B cell (primary cell): Measurements from ENCODE around the gene FAF2. TPM values are rescaled to one million over a fixed set of nuclear protein-coding genes. Genes with fewer than 3 reads are reported as not detected.

Experiments used
- ATAC-seq: fragments of 200-7000 bp; cut with Tn5 transposase; one replicate; pipeline ENCODE4 v1.10.0; 2021; ENCODE audit warnings: low read depth, mild to moderate bottlenecking, moderate number of reproducible peaks, moderate library complexity
- CTCF ChIA-PET: fragments of 350-600 bp; sonication (Branson Sonifier 250); formaldehyde crosslinking; loops from one replicate; lab custom pipeline; 2021; ENCODE audit warnings: antibody characterized with exemption, inconsistent platforms; lab: Charles Lee
- POLR2A ChIA-PET: fragments of 350-600 bp; sonication (Branson Sonifier 250); formaldehyde crosslinking; loops from one replicate; lab custom pipeline; 2021; ENCODE audit warnings: antibody characterized with exemption; lab: Charles Lee
- DNase-seq: peaks from one replicate; pipeline ENCODE4 v3.0.0; 2013
- H2AFZ ChIP-seq: 2 replicates; pipeline ENCODE4 v1.6.1; 2012; ENCODE audit warnings: mild to moderate bottlenecking, low read depth, low read length; ENCODE audit not compliant: insufficient read depth, poor library complexity, severe bottlenecking
- H3K27ac ChIP-seq, 2 donors: 1 replicate in 1 of 2; 2 replicates in 1 of 2; pipeline ENCODE4 v1.5.1; 2012 to 2013; ENCODE audit warnings: low read length in 2 of 2, mild to moderate bottlenecking in 2 of 2, moderate library complexity in 1 of 2
- H3K27me3 ChIP-seq, 4 experiments: fragments of 200-600 bp in 1 of 4; sonication (generic) in 1 of 4; replicated peaks in 1 of 4; 1 replicate in 2 of 4; 2 replicates in 2 of 4; pipeline versions ENCODE4 v1.6.1 to v1.7.0; 2013 to 2016; ENCODE audit warnings: low read length in 3 of 4, mild to moderate bottlenecking in 2 of 4, mixed read lengths in 1 of 4, moderate library complexity in 1 of 4; ENCODE audit not compliant: insufficient read depth in 4 of 4, control insufficient read depth in 3 of 4; ENCODE audit errors: control extremely low read depth in 1 of 4
- H3K36me3 ChIP-seq, 2 experiments: replicated peaks in 1 of 2; 1 replicate in 1 of 2; 2 replicates in 1 of 2; pipeline versions ENCODE4 v1.6.1 to v1.7.1; 2013; ENCODE audit warnings: low read length in 1 of 2; ENCODE audit not compliant: insufficient read depth in 2 of 2, control insufficient read depth in 1 of 2; ENCODE audit errors: control extremely low read depth in 1 of 2, extremely low read depth in 1 of 2
- H3K4me1 ChIP-seq, 2 donors: fragments of 200-600 bp in 1 of 2; sonication (generic) in 1 of 2; 1 replicate in 1 of 2; 2 replicates in 1 of 2; pipeline versions ENCODE4 v1.5.1 to v1.6.1; 2013 to 2017; ENCODE audit warnings: low read length in 2 of 2; ENCODE audit not compliant: control insufficient read depth in 2 of 2, insufficient read depth in 2 of 2
- H3K4me2 ChIP-seq: replicated peaks from 2 replicates; pipeline ENCODE3; 2012; ENCODE audit warnings: mild to moderate bottlenecking, low read depth, low read length; ENCODE audit not compliant: poor library complexity, severe bottlenecking
- H3K4me3 ChIP-seq, 5 experiments: fragments of 200-600 bp in 1 of 5; sonication (generic) in 1 of 5; 1 replicate in 3 of 5; 2 replicates in 2 of 5; pipeline versions ENCODE4 v1.5.1 to v1.7.0; 2011 to 2016; ENCODE audit warnings: low read length in 4 of 5, mild to moderate bottlenecking in 4 of 5, low read depth in 2 of 5, control low read depth in 1 of 5, moderate library complexity in 1 of 5; ENCODE audit not compliant: insufficient read depth in 1 of 5; ENCODE audit errors: control extremely low read depth in 1 of 5, extremely low read depth in 1 of 5
- H3K79me2 ChIP-seq: fragments of 200-600 bp; sonication (generic); one replicate; pipeline ENCODE4 v1.6.0; 2016; ENCODE audit warnings: low read length; ENCODE audit not compliant: control insufficient read depth, insufficient read depth
- H3K9ac ChIP-seq: fragments of 200-600 bp; sonication (generic); 2 replicates; pipeline ENCODE4 v1.6.1; 2017; ENCODE audit warnings: mild to moderate bottlenecking, low read length, moderate library complexity
- H3K9me3 ChIP-seq, 3 donors: one replicate each; pipeline versions ENCODE4 v1.6.1 to v1.7.1; 2013; ENCODE audit warnings: low read length in 2 of 3; ENCODE audit not compliant: control insufficient read depth in 2 of 3, insufficient read depth in 1 of 3; ENCODE audit errors: control extremely low read depth in 1 of 3
- H4K20me1 ChIP-seq: 2 replicates; pipeline ENCODE4 v1.6.0; 2012; ENCODE audit warnings: mild to moderate bottlenecking, low read length; ENCODE audit not compliant: insufficient read depth, control insufficient read depth, poor library complexity, severe bottlenecking
- H3K27ac Mint-ChIP-seq: one replicate; pipeline ENCODE4 v1.8.0; 2021; ENCODE audit warnings: mixed read lengths
- H3K27me3 Mint-ChIP-seq: one replicate; pipeline ENCODE4 v1.8.0; 2021; ENCODE audit warnings: mixed read lengths
- H3K4me1 Mint-ChIP-seq: one replicate; pipeline ENCODE4 v1.8.0; 2021; ENCODE audit warnings: mixed read lengths
- H3K4me3 Mint-ChIP-seq: one replicate; pipeline ENCODE4 v1.8.0; 2021; ENCODE audit warnings: mixed read lengths
- H3K9me3 Mint-ChIP-seq: one replicate; pipeline ENCODE4 v1.8.0; 2022; ENCODE audit warnings: mixed read lengths; ENCODE audit not compliant: insufficient read depth
- EZH2 ChIP-seq: IDR thresholded peaks from 2 replicates; pipeline ENCODE4 v1.6.1; 2012; ENCODE audit warnings: borderline replicate concordance, low read depth, mild to moderate bottlenecking, moderate library complexity, low read length; ENCODE audit not compliant: insufficient read depth, poor library complexity, severe bottlenecking
- WGBS: methylation state at CpG from one replicate; pipeline ENCODE4 v1.1.5; 2013; ENCODE audit warnings: missing lambda C conversion rate; ENCODE audit not compliant: insufficient coverage; 5-methylcytosine and 5-hydroxymethylcytosine counted together
- intact Hi-C: fragments of 100-400 bp; cut with micrococcal nuclease; formaldehyde crosslinking; loops from one replicate; pipeline ENCODE4 v1.10.0; 2022
- polyA plus RNA-seq: library from polyadenylated mRNA; depleted of rRNA; stranded (reverse); fragments of >200 nt; gene quantifications from 2 replicates; pipeline ENCODE4 v1.2.3, GENCODE V29; 2012
- total RNA-seq, 2 donors: library from RNA; stranded (reverse); fragments of 120-200 nt in 1 of 2; gene quantifications; 1 replicate in 1 of 2; 2 replicates in 1 of 2; pipeline versions ENCODE4 v1.2.3 to v1.2.4, GENCODE V29; 2013 to 2022
- TF ChIP-seq, protein P1 (sequence below): fragments of 200-600 bp; IDR thresholded peaks from one replicate; pipeline ENCODE4 v1.8.0; 2022; ENCODE audit warnings: antibody characterized with exemption, mild to moderate bottlenecking

FAF2 gene
- total and polyA plus RNA-seq, 2 donors (not counting 1 experiment from before 2014, with no cell fraction given): 10.9 to 35.1 TPM

DNA sequence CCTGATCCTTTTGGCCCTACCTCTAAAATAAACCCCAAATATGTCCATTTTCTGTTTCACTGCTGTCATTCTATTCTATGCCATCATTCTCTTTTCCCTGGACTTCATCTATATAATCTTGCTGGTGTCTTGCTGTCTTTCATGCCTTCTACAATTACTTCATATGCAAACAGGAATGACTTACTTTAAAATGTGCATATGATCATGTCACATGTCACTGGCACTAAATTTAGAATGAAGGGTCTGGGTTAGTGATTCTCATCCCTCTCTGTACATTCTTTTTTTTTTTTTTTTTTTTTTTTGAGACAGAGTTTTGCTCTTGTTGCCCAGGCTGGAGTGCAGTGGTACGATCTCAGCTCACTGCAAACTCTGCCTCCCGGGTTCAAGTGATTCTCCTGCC lies 22.9 kb downstream of the FAF2 start:
- WGBS: no CpG with 5 or more reads among the region's 2 CpGs
- peaks cover 52% of the 10 kb centered on the region for H4K20me1 ChIP-seq
- no peak overlapping the region for H3K4me3 Mint-ChIP-seq

DNA sequence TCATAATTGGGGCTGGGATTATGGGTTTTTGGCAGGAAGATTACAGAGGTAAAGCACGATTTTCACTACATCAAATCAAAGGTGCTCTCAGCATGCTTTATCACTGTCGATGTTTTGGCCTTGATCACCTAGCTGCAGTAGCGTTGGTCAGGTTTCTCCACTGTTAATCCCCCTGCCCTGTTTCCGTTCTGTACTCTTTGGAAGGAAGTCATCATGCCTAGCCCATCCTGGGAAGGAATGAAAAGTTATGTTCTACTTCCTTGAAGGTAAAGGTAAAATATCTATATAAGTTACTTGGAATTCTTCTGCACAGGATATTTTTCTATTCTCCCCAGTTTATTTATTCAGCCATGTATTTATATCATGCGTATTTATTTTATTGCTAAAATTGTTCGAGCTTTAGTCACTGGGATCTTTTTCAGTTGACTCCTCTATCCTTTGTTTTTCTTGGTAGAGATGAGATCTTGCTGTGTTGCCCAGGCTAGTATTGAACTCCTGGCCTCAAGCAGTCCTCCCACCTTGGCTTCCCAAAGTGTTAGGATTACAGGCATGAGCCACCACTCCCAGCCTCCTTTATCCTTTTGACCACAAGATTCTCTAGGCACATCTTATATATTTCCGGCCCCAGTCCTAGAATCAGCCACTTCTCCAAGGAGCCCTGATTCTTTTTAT lies 25.3 kb downstream of the FAF2 start:
- 90% methylated on average over 3 of the region's 7 CpGs for WGBS
- no peak for TF ChIP-seq EZH2
- TF ChIP-seq, protein P1, sequence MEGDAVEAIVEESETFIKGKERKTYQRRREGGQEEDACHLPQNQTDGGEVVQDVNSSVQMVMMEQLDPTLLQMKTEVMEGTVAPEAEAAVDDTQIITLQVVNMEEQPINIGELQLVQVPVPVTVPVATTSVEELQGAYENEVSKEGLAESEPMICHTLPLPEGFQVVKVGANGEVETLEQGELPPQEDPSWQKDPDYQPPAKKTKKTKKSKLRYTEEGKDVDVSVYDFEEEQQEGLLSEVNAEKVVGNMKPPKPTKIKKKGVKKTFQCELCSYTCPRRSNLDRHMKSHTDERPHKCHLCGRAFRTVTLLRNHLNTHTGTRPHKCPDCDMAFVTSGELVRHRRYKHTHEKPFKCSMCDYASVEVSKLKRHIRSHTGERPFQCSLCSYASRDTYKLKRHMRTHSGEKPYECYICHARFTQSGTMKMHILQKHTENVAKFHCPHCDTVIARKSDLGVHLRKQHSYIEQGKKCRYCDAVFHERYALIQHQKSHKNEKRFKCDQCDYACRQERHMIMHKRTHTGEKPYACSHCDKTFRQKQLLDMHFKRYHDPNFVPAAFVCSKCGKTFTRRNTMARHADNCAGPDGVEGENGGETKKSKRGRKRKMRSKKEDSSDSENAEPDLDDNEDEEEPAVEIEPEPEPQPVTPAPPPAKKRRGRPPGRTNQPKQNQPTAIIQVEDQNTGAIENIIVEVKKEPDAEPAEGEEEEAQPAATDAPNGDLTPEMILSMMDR: no peak
- Histone ChIP-seq H3K4me1 (no peaks in the 10 kb centered on the region), H2AFZ (no peak overlapping the region), H3K9me3 (peaks cover 0 to 2% (median 0%) of the 10 kb centered on the region in 3 donors), H3K36me3 (peaks cover 0 to 19% of the 10 kb centered on the region in 2 experiments), H3K4me2 (no peak overlapping the region), H3K27me3 (no peaks in the 10 kb centered on the region), H3K9ac (no peak overlapping the region), H3K4me3 (no peak overlapping the region), H4K20me1 (peaks cover 50% of the 10 kb centered on the region), H3K27ac (no peak overlapping the region), H3K79me2 (peaks cover 66% of the 10 kb centered on the region)
- ChIA-PET CTCF (no interaction called here), POLR2A (no interaction called here)
- no peaks in the 10 kb centered on the region for H3K27me3 Mint-ChIP-seq
- H3K4me3 Mint-ChIP-seq: no peak overlapping the region
- H3K4me1 Mint-ChIP-seq: peaks cover 8% of the 10 kb centered on the region
- no peak for DNase-seq
- no peak overlapping the region for H3K27ac Mint-ChIP-seq
- intact Hi-C loops: no loop called here
- ATAC-seq: no peak
- H3K9me3 Mint-ChIP-seq: no peaks in the 10 kb centered on the region

More for the DNA sequence above, 22.9 kb downstream of the FAF2 start:
- no peak for ATAC-seq
- Histone ChIP-seq H3K9ac (no peak overlapping the region), H3K4me2 (no peak overlapping the region), H3K27ac (no peak overlapping the region), H3K36me3 (peaks cover 0 to 24% of the 10 kb centered on the region in 2 experiments), H3K4me1 (no peaks in the 10 kb centered on the region), H3K9me3 (peaks cover 0 to 2% (median 0%) of the 10 kb centered on the region in 3 donors), H3K4me3 (no peak overlapping the region), H3K79me2 (peaks cover 70% of the 10 kb centered on the region), H3K27me3 (no peaks in the 10 kb centered on the region), H2AFZ (no peak overlapping the region)
- ChIA-PET CTCF (no interaction called here), POLR2A (no interaction called here)
- DNase-seq: no peak
- Mint-ChIP-seq H3K9me3 (no peaks in the 10 kb centered on the region), H3K4me1 (peaks cover 11% of the 10 kb centered on the region), H3K27ac (no peak overlapping the region), H3K27me3 (no peaks in the 10 kb centered on the region)
- TF ChIP-seq, protein P1: no peak
- TF ChIP-seq EZH2: no peak
- intact Hi-C loops: no loop called here
